Measurements from ENCODE around the gene FNDC7. TPM values are rescaled to one million over a fixed set of nuclear protein-coding genes. Genes with fewer than 3 reads are reported as not detected.
"Not testable (repeated sequence)": the region's sequence is repeated elsewhere in the genome, so short reads cannot be mapped to it uniquely, and the experiment has no call there.

The FNDC7 gene
- total RNA-seq, 3 donors from 2014 or later, result not detected

GRCh38 chr1:108679586-108680213 is 33.0 kb upstream of the FNDC7 start:
- TF ChIP-seq, protein P1, sequence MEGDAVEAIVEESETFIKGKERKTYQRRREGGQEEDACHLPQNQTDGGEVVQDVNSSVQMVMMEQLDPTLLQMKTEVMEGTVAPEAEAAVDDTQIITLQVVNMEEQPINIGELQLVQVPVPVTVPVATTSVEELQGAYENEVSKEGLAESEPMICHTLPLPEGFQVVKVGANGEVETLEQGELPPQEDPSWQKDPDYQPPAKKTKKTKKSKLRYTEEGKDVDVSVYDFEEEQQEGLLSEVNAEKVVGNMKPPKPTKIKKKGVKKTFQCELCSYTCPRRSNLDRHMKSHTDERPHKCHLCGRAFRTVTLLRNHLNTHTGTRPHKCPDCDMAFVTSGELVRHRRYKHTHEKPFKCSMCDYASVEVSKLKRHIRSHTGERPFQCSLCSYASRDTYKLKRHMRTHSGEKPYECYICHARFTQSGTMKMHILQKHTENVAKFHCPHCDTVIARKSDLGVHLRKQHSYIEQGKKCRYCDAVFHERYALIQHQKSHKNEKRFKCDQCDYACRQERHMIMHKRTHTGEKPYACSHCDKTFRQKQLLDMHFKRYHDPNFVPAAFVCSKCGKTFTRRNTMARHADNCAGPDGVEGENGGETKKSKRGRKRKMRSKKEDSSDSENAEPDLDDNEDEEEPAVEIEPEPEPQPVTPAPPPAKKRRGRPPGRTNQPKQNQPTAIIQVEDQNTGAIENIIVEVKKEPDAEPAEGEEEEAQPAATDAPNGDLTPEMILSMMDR (IDR thresholded peaks at IDR 0.05), result no peak
- no peak for ATAC-seq
- H3K4me3 ChIP-seq, result no peak overlapping the region

DNA sequence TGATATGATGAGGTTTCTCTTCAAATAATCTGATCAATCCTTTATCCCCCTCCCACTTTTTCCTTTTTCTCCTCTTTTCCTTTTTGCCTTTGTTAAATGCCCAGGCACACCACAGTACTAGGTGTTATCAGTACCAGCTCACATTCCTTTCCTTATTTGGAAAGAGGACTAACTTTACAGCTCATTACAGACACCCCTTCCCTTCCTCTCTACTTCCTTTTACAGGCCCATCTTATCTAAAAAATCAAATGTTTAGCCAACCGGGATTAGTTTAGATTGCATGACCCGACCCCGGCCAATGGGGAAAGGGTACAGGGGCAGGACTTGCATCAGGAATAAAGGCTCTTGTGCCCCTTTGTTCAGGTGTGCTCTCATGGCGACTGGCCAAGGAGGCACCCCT is 31.0 kb upstream of the FNDC7 start:
- intact Hi-C loops (cut with DNase I, micrococcal nuclease); ATAC-seq; H3K4me3 ChIP-seq; DNase-seq; H3K36me3 ChIP-seq (ENCODE audit: low read depth); H3K9me3 ChIP-seq; H3K4me1 ChIP-seq (ENCODE audit: low read depth): not testable (repeated sequence)

More at GRCh38 chr1:108679586-108680213, 33.0 kb upstream of the FNDC7 start:
- no peak for DNase-seq
- H3K9me3 ChIP-seq, result no peaks in the 10 kb centered on the region
- H3K36me3 ChIP-seq (ENCODE audit: low read depth), result no peaks in the 10 kb centered on the region
- H3K4me1 ChIP-seq (ENCODE audit: low read depth), result no peaks in the 10 kb centered on the region
- intact Hi-C loops (cut with DNase I, micrococcal nuclease), result no loop called here

- TF ChIP-seq, protein P1 (IDR thresholded peaks at IDR 0.05), result no peak
- Histone ChIP-seq H3K36me3 (ENCODE audit: low read depth) (no peaks in the 10 kb centered on the region), H3K4me1 (ENCODE audit: low read depth) (no peaks in the 10 kb centered on the region), H3K4me3 (no peak overlapping the region), H3K9me3 (no peaks in the 10 kb centered on the region)
- DNase-seq (no peak), ATAC-seq (no peak)
- intact Hi-C loops (cut with DNase I, micrococcal nuclease), result no loop called here
Observed at GRCh38 chr1:108685529-108685928, 27.2 kb upstream of the FNDC7 start.

DNA sequence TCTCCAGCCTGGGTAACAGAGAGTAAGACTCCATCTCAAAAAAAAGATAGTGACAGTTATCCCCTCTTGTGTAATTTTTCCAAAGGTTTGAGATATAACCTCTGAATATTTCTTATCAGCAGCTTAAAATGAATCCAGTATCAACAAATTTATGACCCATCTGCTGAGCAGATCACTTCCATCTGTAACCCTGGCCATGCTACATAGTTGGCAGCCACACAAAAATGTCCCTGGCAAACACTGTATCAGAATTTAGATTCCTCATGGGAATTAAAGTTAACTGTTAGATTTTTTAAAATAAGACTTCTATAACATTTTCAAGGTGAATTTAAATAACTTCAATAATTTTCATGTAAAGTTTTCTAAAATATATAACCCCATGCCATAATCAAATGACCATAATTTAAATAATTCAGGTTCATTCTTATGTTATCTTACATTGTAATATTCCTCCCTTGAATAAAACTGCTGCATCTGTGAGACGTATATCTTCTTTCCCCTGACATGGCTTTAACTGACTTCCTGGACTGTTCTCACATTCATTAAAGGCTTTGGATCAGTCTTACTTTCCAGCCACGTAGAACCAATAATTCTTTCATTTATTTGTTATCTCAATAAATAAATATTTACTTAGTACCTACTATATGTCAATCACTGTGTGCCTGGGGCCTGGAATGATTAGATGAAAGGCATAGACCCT is 25.9 kb upstream of the FNDC7 start:
- no peak overlapping the region for H3K4me3 ChIP-seq
- ATAC-seq (no peak), DNase-seq (no peak)
- no peaks in the 10 kb centered on the region for H3K36me3 ChIP-seq (ENCODE audit: low read depth)
- H3K9me3 ChIP-seq, result no peaks in the 10 kb centered on the region
- TF ChIP-seq, protein P1 (IDR thresholded peaks at IDR 0.05), result no peak
- intact Hi-C loops (cut with DNase I, micrococcal nuclease), result no loop called here
- no peaks in the 10 kb centered on the region for H3K4me1 ChIP-seq (ENCODE audit: low read depth)

GRCh38 chr1:108691128-108691941 is 21.4 kb upstream of the FNDC7 start:
- ATAC-seq (peak; percentile 13), DNase-seq (no peak)
- Histone ChIP-seq H3K4me3 (peak overlapping the region; percentile 82), H3K9me3 (no peaks in the 10 kb centered on the region), H3K4me1 (ENCODE audit: low read depth) (peaks cover 7% of the 10 kb centered on the region), H3K36me3 (ENCODE audit: low read depth) (no peaks in the 10 kb centered on the region)
- TF ChIP-seq, protein P1 (IDR thresholded peaks at IDR 0.05), result no peak
- intact Hi-C loops (cut with DNase I, micrococcal nuclease), result no loop called here
